Spleen (tissue), 3 donors: ENCODE measurements around the gene PDK4.

Experiments
- POLR2A ChIP-seq, 3 donors: fragments of 450-650 bp; IDR thresholded peaks; one replicate each; pipeline ENCODE4 v1.5.1; 2017; ENCODE audit warnings: antibody characterized with exemption in 3 of 3, mild to moderate bottlenecking in 1 of 3
- POLR2AphosphoS5 ChIP-seq, 3 donors: sonication (generic); formaldehyde crosslinking; IDR thresholded peaks; one replicate each; pipeline ENCODE4 v1.5.1; 2017; ENCODE audit warnings: antibody characterized with exemption in 3 of 3

- TF ChIP-seq POLR2A (IDR thresholded peaks at IDR 0.05) (no peak), POLR2AphosphoS5 (IDR thresholded peaks at IDR 0.05) (no peak)
Measured at GRCh38 chr7:95581467-95581866, 14.8 kb downstream of the PDK4 start.
